Stimulated activated CD4-positive, alpha-beta T cell treated with anti-CD3 and anti-CD28 coated beads, Interleukin-2, amount 100 ng/mL, for 4 hours (primary cell): Measurements from ENCODE around the gene PTRH1.

Source experiments
- DNase-seq: peaks from one replicate; pipeline ENCODE4 v3.0.0-alpha.2; 2020; ENCODE audit warnings: low read depth

Gene PTRH1

DNA sequence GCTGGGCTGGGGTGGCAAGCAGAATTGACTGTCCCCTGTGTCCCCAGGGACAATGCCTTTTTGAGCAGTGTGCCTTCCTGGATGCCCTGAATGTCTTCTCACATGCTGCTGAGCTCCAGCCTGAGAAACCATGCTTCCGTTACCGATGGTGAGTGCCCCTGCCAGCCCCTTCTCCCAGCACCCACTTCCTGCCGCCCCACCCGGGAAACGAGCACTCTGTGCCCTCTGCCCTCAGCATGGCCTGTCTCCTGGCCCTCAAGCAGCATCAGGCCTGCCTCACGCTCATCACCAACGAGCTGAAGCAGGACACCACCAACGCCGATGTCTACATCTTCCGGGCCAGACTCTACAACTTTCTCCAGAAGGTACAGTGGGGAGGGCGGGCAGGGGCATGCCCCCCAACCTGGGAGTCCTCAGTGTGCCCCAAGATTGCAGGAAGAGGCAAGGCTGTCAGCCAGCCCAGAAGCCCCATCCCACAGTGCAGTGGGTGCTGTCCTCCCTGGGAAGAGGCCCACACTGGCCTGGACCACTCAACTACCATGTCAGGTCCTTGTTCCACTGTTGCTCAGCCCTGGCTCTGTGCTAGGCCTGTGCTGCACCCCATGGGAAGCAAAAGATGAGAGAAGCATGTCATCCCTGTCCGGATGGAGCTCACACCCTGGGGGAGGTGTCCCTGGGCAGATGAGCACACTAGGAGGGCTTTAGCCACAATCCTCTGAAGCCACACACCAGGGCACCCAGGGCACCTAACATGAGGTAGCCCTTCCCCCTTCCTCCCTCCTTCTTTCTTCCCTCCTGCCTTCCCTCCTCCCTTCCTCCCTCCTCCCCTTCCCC is 4.8 kb upstream of the PTRH1 start:
- DNase-seq, result no peak

DNA sequence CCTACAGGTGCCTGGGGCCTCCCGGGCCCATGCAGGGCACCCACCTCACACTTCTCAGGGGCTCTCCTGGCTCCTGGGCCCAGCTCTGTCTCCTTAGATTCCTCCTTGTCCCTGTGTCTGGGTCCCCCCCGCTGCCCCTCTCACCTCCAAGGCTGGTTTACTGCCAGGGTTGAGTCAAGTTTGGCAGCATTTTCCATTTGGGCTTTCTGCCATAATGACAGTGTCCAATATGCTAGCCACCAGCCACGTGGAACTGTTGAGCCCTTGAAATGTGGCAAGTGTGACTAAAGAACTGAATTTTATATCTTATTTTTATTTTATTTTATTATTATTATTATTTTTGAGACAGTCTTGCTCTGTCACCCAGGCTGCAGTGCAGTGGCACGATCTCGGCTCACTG is 2.3 kb upstream of the PTRH1 start:
- DNase-seq, result no peak

GRCh38 chr9:127716412-127716811 is 949 bp upstream of the PTRH1 start:
- no peak for DNase-seq

- DNase-seq, result no peak
These were observed 453 bp downstream of the PTRH1 start for GRCh38 chr9:127714951-127715469.

- no peak for DNase-seq
These were observed 1.3 kb downstream of the PTRH1 start for GRCh38 chr9:127714020-127714750.

DNA sequence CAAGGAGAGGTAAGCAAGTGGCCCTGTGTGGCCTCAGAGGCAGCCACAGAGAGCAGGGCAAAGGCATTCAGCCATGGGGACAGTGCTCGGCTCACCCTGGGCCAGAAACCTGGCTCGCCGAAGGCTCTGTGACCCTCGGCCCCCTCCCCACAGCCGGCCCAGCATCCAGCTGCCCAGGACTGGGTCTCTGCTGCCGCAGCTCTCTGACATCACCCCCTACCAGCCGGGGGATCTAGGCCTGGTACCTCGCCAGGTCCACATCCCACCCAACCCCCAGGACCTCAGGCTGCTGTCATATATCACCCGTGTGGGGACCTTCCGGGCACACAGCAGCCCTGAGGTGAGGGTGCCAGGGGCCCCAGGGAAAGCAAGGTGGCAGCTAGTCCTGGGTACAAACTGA is 2.6 kb downstream of the PTRH1 start:
- DNase-seq, result no peak

GRCh38 chr9:127712371-127712770 is 3.1 kb downstream of the PTRH1 start:
- no peak for DNase-seq

DNA sequence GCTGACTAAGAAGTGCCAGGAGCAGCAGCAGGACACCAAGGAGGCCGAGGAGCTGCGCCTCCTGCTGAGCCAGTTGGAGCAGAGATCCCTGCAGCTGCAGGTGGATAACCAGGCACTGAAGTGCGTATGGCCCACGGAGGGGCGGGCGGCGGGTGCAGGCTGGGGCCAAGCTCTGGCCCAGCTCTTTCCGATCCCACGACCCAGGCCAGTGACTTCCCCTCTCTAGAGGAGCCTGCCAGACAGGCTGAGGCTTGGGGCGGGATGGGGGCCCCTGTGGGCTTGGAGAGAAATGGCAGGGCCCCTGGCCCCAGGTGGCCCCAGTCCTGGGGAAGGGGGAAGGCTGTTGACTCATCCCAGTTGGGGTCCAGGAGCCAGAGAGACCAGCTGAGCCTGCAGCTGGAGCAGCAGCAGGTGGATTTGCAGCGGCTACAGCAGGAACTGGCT is 3.6 kb downstream of the PTRH1 start:
- no peak for DNase-seq

- no peak for DNase-seq
These were observed 4.2 kb downstream of the PTRH1 start for GRCh38 chr9:127711226-127711701.

GRCh38 chr9:127710204-127710783 is 5.2 kb downstream of the PTRH1 start:
- no peak for DNase-seq

GRCh38 chr9:127708952-127709587 is 6.4 kb downstream of the PTRH1 start:
- no peak for DNase-seq

DNA sequence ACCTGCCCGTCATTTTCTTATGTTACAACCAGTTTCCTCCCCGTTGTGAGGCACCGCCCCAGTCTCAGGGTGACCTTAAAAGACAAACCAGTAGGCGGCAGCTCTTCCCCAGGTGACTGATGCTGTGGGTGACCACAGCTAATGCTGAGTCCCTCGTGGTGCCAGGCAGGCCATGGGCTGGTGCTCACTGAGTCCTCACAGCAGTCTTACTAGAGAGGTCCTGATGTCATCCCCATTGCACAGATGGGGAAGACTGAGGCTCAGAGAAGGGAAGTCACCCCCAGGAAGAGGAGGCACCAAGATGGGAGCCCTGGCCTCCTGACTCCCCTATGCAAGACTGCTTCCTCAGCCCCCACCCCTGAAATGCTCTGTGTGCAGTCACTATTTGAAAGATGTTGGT is 7.7 kb downstream of the PTRH1 start:
- no peak for DNase-seq

DNA sequence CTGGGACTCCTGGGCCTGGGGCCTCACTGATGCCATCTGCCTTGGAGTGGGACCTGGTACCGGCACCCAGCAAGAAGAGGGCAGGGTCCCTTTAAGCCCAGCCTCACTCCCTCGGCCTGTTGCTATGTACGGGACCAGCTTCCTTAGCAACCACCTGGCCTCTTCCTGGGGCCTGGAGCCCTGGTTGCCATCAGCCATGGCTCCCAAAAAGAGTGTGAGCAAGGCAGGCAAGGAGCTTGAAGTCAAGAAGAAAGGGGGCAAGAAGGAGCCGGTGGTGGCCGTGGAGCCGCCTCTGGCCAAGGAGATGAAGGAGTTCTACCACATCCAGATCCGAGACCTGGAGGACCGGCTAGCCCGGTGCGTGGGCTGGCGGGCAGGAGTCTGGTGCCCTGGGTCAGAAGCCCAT is 8.6 kb downstream of the PTRH1 start, which contains the start of gene CFAP157:
TSS of gene CFAP157 (plus strand) at position 153 of the 406 bp plus-strand sequence. CDS start at position 197, 44 bp downstream.
- DNase-seq, result no peak

GRCh38 chr9:127705577-127706379 is 9.7 kb downstream of the PTRH1 start:
- no peak for DNase-seq

DNA sequence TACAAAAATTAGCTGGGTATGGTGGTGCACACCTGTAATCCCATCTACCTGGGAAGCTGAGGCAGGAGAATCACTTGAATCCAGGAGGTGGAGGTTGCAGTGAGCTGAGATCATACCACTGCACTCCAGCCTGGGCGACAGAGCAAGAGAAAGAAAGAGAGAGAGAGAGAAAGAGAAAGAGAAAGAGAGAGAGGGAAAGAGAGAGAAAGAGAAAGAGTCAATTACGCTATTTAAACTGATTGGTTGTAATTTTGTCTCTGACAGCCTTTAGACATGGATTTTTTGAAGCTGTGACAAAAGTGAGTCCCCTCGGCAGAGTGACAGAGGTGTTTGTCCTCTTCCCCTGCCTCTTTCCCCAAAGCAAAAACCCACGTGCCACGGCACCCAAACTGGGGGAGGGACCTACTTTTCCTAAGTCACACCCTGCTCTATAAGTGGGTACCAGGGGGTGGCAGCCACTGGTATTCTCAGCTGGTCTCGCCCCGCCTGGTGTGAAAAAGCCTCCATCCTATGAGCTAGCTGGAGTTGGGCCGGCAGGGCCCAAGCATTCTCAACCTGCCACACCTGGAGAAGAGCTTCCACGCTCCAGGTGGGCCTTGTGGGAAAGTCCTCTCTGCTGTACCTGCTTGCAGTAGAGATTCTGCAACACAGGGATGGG is 12.0 kb downstream of the PTRH1 start:
- no peak for DNase-seq

DNA sequence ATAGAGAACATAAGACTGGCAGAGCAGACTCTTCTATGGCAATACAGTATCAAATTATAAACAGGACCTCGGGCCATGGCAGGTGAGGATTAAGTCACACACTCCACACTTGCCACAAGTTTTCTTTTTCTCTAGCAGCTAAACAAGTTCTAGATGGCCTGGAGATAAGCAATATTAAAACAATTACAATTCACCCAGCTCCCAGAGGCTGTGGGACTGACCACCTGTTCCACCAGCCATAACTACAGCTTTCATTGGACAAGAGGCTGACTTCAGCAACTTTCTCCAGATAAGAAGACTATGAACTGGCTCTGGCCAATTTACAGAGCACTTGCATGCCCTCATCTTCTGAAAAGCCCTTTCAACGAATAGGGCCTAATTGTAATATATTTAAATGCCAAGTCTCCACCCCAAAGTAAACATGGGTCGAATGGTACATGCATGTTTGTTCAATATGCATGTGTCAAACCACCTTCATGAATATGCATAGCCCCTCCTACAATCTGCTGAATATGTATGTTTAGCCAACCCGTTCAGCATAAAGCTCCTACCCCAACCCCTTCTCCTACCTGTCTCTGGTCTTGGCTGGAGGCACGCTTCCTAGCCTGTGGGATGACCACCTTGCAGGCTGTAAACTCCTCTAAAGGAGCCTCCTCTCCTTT is 14.7 kb downstream of the PTRH1 start:
- DNase-seq, result no peak

DNA sequence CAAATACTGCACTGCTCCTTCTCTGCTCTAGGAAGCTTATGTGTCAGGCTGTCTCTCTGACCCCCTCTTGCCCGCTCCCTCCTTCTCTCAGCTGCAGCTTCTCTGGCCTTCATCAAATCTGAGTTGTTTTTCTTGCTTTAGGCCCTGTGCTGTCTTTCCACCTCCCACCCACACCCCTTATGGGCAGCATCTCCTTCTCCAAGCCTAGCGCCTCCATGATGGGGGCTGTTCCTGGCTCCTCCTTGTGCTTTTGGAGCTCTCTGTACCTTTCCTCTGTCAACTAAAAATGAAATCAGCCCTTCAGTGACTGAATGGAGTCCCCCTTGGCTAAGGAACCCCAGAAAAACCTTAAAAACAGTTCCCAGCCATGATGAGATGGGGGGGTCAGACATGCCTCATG is 15.3 kb downstream of the PTRH1 start:
- DNase-seq, result no peak

DNA sequence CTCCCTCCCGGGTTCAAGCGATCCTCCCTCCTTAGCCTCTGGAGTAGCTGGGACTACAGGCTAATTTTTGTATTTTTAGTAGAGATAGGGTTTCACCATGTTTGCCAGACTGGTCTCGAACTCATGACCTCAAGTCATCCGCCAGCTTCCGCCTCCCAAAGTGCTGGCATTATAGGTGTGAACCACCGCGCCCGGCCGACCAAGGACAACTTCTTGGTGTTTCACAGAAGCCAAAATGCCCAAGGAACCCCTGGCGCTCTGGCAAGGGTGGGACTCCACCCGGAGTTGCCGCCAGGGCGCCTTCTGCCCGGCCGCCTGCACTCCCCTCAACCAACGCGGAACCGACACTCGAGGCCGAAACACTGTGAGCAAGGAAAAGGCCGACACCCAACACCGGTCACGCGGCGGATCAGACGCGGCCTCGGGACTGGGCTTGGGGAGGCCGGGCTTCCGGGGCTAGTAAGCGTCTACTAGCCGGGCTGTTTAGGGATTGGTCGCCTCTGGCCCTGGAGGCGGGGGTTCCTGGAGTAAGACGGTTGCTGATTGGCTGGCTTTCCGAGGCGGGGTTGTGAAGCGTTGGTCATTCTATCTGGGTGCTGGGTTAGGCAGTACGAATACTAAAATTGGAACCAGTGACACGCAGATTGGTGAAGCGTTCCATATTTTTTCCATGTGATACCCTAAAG is 16.3 kb downstream of the PTRH1 start:
- peak; percentile 79 for DNase-seq

DNA sequence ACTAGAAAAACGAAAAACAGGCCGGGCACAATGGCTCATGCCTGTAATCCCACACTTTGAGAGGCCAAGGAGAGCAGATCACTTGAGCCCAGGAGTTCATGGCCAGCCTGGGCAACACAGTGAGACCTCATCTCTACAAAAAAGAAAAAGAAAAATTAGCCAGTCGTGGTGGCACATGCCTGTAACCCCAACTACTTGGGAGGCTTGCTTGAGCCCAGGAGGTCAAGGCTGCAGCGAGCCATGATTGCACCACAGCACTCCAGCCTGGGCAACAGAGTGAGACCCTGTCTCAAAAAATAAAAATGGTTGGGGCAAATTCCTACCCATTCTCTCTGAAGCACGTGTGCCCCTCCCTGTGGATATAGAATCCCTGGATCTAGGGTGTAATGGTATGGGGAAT is 17.1 kb downstream of the PTRH1 start:
- no peak for DNase-seq
